Thoracic aorta (tissue), 2 donors: ENCODE results near the gene ACAT2. TPM values are rescaled to one million over a fixed set of nuclear protein-coding genes. Genes with fewer than 3 reads are reported as not detected.

Experiments
- ATAC-seq: fragments of 150-250 bp; one replicate; pipeline ENCODE4 v1.8.0; 2017; ENCODE audit warnings: low read depth; ENCODE audit not compliant: insufficient number of reproducible peaks, low FRiP score
- DNase-seq: peaks from one replicate; pipeline ENCODE4 v3.0.0-alpha.2; 2020; ENCODE audit warnings: low spot score
- H3K27ac ChIP-seq, 2 donors: fragments of 200-600 bp; sonication (generic); 1 replicate in 1 of 2; 2 replicates in 1 of 2; pipeline ENCODE4 v1.5.1; 2016; ENCODE audit warnings: mild to moderate bottlenecking in 2 of 2, moderate library complexity in 2 of 2
- H3K27me3 ChIP-seq: fragments of 200-600 bp; sonication (generic); replicated peaks from 2 replicates; pipeline ENCODE4 v1.6.0; 2016; ENCODE audit warnings: mild to moderate bottlenecking; ENCODE audit not compliant: insufficient read depth
- H3K36me3 ChIP-seq: fragments of 200-600 bp; sonication (generic); one replicate; pipeline ENCODE4 v1.5.1; 2016
- H3K4me1 ChIP-seq, 2 donors: fragments of 200-600 bp; sonication (generic); 1 replicate in 1 of 2; 2 replicates in 1 of 2; pipeline versions ENCODE4 v1.5.1 to v1.6.0; 2016; ENCODE audit warnings: low read depth in 2 of 2, mild to moderate bottlenecking in 1 of 2; ENCODE audit not compliant: control insufficient read depth in 1 of 2
- H3K4me3 ChIP-seq: fragments of 200-600 bp; sonication (generic); 2 replicates; pipeline ENCODE4 v1.5.1; 2016; ENCODE audit warnings: mild to moderate bottlenecking
- H3K9me3 ChIP-seq: fragments of 200-600 bp; sonication (generic); 2 replicates; pipeline ENCODE4 v1.5.1; 2016
- CTCF ChIP-seq: fragments of 200-600 bp; sonication (generic); IDR thresholded peaks from one replicate; pipeline ENCODE4 v1.5.1; 2019; ENCODE audit warnings: antibody characterized with exemption
- total RNA-seq, 2 donors: library from RNA; depleted of rRNA; stranded (reverse); fragments of >200 nt; gene quantifications; one replicate each; pipeline versions ENCODE4 v1.1.0 to v1.2.3, GENCODE V29; 2016

ACAT2 gene
- total RNA-seq, 2 donors from 2014 or later, result 8.1 to 11.1 TPM

DNA sequence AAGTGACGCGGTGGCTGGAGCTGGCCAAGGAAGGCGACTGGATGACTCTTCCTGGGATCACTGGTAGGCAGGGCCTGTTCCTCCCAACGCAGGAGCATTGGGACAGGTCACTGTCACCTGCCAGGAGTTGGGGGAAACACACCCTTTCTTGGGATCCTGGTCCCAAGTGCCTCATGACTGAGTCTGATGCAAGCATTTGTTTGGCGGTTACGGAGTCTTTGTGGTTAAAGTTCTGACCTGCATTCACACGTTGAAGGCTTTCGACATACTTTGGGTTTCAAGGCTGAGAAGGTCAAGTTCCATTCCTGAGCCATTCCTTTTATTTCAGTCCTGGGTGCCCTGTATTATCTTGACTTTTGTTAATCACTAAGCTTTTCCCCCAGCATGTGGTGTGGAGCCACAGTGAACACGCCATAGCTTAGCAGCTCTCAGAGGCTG lies 44.2 kb downstream of the ACAT2 start:
- Histone ChIP-seq H3K27ac (no peak overlapping the region), H3K27me3 (no peaks in the 10 kb centered on the region), H3K4me3 (no peak overlapping the region), H3K36me3 (no peaks in the 10 kb centered on the region), H3K4me1 (no peaks in the 10 kb centered on the region), H3K9me3 (no peaks in the 10 kb centered on the region)
- no peak for TF ChIP-seq CTCF
- ATAC-seq, result no peak
- no peak for DNase-seq

- ATAC-seq (no peak), DNase-seq (no peak)
- H3K4me3 ChIP-seq, result no peak overlapping the region
- no peak for TF ChIP-seq CTCF
- H3K27me3 ChIP-seq, result no peaks in the 10 kb centered on the region
- H3K27ac ChIP-seq, result no peak overlapping the region
- H3K9me3 ChIP-seq, result no peaks in the 10 kb centered on the region
- no peaks in the 10 kb centered on the region for H3K4me1 ChIP-seq
- no peaks in the 10 kb centered on the region for H3K36me3 ChIP-seq
These were observed 45.5 kb downstream of the ACAT2 start for GRCh38 chr6:159807150-159807858.

- TF ChIP-seq CTCF, result no peak
- Histone ChIP-seq H3K9me3 (no peaks in the 10 kb centered on the region), H3K4me3 (no peak overlapping the region), H3K27me3 (no peaks in the 10 kb centered on the region), H3K4me1 (no peaks in the 10 kb centered on the region), H3K27ac (no peak overlapping the region), H3K36me3 (no peaks in the 10 kb centered on the region)
- no peak for DNase-seq
- ATAC-seq, result no peak
These were observed 46.8 kb downstream of the ACAT2 start for GRCh38 chr6:159808647-159809046.

GRCh38 chr6:159809149-159809548 lies 47.3 kb downstream of the ACAT2 start:
- no peaks in the 10 kb centered on the region for H3K9me3 ChIP-seq
- DNase-seq (no peak), ATAC-seq (no peak)
- H3K4me3 ChIP-seq, result no peak overlapping the region
- H3K4me1 ChIP-seq, result no peaks in the 10 kb centered on the region
- H3K27me3 ChIP-seq, result no peaks in the 10 kb centered on the region
- TF ChIP-seq CTCF, result no peak
- no peak overlapping the region for H3K27ac ChIP-seq
- H3K36me3 ChIP-seq, result no peaks in the 10 kb centered on the region

DNA sequence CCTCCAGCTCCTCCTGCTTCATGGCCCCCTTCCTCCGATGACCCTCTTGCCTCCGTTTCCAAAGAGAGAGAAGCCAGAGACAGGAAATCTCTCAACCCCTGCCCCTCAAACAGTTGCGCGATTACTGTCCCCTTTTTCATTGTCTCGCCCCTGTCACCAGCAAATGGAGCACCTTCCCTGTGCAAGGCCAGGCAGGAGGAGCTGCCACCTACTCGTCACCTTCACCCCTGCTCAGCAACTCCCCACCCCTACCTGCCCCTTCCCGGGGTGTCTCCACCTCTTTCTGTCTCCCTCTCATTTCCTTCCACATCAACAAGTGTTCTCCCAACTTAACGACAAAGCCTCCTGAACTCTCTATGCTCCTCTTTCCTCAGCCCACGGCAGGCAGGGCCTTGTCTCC lies 51.9 kb downstream of the ACAT2 start:
- ATAC-seq, result no peak
- Histone ChIP-seq H3K27me3 (no peaks in the 10 kb centered on the region), H3K36me3 (no peaks in the 10 kb centered on the region), H3K27ac (no peak overlapping the region), H3K9me3 (no peaks in the 10 kb centered on the region), H3K4me1 (no peaks in the 10 kb centered on the region), H3K4me3 (no peak overlapping the region)
- no peak for TF ChIP-seq CTCF
- DNase-seq, result no peak
